ENCODE results near the gene SIPA1L2. TPM values are rescaled to one million over a fixed set of nuclear protein-coding genes. Genes with fewer than 3 reads are reported as not detected.

The SIPA1L2 gene
- total RNA-seq, 1 experiment from 2014 or later: not detected

DNA sequence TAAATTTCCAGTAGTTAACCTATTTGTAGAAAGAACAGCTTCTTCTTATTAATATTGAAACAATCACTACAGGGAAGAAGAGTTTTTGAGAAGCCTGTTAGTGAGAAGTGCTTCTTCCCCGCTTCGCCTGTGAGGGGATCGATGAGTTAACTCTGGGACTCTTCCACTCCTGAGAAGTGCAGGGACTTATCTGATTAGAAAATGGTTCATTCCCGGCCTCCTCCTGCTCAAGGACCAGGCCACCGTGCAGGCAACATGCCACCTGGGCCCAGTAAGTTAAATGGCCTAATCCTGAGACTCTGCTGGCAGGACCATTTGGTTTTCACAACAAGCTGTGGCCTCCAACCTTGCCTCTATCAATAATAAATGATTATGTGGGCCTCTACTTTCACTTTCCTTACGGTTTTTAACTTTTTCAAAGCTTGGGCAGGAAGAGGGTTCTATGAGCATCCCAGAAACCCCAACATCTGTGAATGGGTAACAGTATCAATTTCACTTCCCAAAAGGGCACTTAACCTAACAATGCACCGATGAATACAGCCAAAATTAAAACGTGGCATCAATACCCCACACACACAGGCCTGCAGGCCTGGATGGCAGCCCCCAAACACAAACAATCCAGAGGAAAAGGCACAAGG, 33.1 kb downstream of the SIPA1L2 start:
- in situ Hi-C loops (cut with HindIII; ENCODE audit: low sequenced_read_pairs): no loop called here
- no peak for DNase-seq (ENCODE audit: low spot score)

DNA sequence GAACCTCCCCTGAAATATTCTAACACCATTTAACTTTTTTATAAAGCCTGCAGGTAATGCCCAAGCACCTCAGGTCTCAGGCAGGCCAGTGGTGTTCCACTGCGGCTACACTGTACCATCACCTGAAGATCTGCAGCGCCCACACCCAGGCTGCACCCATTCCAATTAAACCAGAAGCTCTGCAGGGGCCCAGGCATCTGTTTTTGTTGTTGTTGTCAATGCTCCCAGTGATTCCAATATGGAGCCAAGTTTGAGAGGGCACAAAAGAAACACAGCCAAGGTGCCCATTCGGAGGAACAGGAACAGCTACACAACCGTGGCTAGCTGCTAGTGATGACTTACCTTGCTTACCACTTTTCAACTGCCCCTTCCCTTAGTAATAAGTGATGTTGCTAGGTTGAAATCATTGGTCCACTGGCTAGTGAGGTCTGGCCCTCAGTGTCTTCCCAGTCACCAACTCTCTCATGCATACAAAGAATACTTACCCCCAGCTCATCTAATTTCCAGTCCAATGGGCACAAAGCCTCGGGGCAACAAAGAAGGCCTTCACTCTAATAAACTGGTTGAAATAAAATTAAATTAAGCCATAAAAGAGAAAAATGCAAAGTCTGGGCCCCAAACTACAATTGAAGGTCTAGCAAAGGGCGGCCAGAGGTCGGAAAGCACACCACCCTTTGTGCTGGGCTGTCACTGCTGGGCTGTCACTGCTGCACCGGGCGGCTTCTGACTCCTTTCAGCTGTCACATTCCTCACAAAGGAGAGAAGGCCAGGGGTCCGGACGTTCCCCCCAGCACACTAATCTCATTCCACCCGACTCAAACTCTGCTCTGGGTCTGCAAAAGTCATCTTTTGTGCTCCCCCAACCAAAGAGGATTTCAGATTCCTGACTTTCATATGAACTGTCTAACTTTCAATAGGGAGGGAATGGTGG, 34.9 kb downstream of the SIPA1L2 start:
- in situ Hi-C loops (cut with HindIII; ENCODE audit: low sequenced_read_pairs): no loop called here
- no peak for DNase-seq (ENCODE audit: low spot score)

DNA sequence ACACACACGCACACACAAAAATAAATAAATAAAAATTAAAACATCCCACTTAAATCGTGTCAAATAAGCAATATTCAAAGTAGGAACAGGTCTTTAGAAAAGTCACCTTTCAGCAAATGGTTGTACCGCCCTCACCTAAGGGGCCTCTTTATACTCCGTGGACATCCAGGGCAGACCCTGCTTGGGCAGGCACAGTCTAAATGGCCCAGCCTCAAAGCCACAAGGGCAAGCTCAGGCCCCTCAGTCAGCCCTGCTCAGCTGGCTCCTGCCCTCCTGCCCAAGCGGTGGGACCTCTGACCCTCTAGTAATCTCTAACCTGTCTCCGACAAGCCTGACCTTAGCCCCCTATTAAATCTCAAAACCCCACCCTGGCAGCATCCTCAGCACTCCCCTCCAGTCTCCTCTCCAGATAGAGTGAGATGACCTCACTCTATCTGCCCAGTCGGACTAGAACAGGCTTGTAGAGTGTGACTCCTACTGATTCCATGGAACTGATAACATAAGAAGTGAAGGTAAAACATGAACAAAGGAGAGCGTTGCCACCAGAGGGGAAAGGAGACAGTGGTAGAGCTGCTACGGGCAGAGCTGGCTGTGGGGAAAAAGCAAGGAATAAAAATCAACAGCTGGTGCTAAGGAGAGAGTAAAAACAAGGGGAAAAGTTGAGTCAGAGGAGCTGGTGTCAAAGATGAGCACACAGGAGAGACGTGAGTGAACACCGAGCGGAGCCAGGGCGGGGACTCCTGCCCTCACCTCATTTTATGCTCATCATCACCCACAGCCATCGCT, 36.0 kb downstream of the SIPA1L2 start:
- in situ Hi-C loops (cut with HindIII; ENCODE audit: low sequenced_read_pairs): no loop called here
- no peak for DNase-seq (ENCODE audit: low spot score)

DNA sequence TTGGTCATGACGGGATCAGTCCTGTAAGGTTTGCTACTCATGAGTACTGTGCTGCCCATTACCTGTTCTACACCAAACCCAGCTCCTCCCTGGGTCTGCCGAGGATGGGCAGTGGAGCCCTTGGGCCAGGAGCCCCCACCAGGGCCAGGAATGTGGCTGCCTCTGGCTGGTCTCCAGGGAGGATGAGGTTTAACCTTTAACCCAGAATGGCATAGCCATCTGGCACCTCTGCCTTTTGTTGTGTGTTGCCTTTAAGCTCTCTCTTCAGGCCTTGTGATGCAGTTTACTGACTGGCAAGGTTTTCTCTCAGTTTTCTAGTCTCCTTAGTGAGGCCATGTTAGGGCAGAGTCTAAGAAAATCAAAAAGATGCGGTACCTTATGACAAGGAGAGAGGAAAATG, 38.6 kb downstream of the SIPA1L2 start:
- in situ Hi-C loops (cut with HindIII; ENCODE audit: low sequenced_read_pairs): no loop called here
- no peak for DNase-seq (ENCODE audit: low spot score)

DNA sequence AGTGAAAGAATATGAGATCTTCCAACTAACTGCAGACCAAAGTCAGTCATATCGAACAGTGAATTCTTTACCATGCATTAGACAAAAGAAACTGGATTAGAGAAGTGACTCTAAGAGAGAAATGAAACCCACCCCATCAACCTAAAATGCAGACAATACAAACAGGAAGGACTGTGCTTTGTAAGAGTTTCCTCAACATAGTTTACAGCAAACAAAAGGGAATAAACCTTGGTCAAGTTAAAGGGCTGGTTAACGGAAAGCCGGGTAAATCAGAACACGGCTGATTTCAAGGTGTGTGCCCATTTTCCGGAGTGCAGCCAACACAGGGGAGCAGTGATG, 39.2 kb downstream of the SIPA1L2 start:
- DNase-seq (ENCODE audit: low spot score): no peak
- in situ Hi-C loops (cut with HindIII; ENCODE audit: low sequenced_read_pairs): no loop called here

DNA sequence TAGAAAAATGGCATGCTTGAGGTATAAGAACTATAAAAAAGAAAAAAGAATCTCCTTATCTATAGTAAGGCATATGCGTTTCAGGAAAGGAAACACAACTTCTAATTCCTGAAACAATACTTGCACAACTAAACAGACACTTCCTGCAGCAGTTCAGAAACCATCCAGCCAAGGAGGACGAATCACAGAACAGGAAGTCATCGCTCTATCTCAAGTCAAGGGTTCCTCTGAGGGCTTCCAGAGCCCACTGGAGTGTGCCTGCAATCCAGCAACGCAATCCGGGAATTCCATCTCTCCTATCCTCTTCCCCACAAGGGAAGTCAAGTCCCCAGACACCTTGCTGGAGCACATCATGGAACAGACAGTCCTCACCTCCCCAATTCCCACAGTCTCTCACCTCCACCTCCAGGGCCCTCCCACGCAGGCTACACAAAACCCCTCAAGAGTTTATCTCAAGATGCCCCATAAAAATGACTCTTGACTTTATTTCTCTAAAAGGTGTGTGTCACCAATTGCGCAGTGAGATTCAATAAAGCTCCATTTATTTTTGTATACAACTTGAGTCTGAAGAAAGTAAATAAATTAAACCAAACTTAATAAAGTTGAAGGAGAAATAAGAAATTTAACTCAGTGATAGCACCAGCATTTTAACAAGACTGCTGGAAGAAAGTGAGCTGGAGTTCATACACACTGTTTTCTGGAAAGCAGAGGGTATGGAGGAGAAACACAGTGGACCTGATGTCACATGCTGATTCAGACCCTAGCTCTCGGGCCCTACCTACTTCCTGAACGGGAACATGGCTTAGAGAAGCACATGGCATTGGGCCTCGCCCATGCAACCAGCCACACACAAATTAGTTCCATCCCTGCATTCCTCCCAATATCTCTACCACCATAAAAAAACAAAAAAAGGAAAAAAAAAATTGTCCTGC, 39.9 kb downstream of the SIPA1L2 start:
- DNase-seq (ENCODE audit: low spot score): no peak
- in situ Hi-C loops (cut with HindIII; ENCODE audit: low sequenced_read_pairs): no loop called here

DNA sequence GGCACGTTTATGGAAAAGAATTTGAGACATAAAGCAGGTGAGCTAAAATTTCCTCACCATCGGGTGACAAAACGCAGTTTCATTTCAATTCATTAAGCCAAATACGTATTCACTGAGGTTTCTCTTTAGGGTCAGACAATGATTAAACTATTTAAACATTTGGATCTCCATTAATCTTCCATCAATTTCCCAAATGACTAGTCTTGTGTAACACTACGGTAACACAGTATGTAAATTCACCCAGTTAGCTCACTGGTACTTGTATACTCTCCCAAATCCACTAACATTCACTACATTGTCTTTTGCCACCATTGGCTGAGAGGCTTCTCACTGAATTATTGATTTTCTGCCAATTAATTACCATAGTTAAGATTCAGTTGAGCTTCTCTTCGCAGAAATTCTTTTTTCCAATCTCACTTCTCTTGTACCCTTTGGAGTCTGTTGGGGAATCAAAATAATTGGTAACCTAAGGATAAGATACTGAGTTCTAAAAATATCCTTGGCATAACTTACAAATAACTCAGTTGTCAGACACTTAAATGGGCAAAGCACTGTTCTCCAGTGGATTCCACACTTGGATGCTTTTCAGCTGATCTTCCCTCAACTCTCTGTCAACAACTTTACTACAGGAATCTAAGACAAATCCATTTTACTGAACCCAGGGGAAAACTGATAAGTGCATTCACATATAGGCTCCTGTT, 40.7 kb downstream of the SIPA1L2 start:
- in situ Hi-C loops (cut with HindIII; ENCODE audit: low sequenced_read_pairs): no loop called here
- no peak for DNase-seq (ENCODE audit: low spot score)

DNA sequence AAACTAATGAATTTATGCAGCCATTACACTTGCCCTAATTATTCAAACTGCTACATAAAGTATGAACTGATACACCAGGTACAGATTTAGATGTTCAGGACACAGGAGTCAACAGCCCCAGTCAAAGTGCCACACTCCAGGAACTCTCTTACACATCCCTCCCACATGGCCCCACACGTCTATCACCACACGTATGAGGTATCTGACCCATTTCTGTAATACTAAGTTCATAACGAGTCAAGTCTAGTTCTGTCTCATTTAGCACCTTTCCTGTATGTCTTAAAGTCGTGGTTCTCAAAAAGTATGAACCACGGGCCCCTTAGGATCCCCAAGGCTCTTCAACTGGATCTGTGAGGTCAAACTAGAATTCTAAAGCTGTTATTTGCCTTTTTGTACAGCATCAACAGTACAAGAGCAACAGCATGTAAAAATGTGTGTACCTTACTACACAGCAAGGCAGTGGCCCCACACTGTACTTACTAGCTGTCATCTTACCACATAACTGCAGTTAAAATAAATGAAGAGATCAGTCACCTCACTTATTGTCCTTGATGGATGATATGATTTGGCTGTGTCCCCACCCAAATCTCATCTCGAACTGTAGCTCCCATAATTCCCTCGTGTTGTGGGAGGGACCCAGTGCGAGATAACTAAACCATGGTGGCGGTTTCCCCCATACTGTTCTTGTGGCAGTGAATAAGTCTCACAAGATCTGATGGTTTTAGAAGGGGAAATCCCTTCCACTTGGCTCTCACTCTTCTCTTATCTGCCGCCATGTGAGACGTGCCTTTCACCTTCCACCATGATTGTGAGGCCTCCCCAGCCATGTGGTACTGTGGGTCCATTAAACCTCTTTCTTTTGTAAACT, 42.6 kb downstream of the SIPA1L2 start:
- in situ Hi-C loops (cut with HindIII; ENCODE audit: low sequenced_read_pairs): no loop called here
- no peak for DNase-seq (ENCODE audit: low spot score)

GRCh38 chr1:232586679-232587078, 43.3 kb downstream of the SIPA1L2 start:
- in situ Hi-C loops (cut with HindIII; ENCODE audit: low sequenced_read_pairs): no loop called here
- peak; percentile 19 for DNase-seq (ENCODE audit: low spot score)

- in situ Hi-C loops (cut with HindIII; ENCODE audit: low sequenced_read_pairs): no loop called here
Observed at GRCh38 chr1:232585486-232585885, 44.4 kb downstream of the SIPA1L2 start.

DNA sequence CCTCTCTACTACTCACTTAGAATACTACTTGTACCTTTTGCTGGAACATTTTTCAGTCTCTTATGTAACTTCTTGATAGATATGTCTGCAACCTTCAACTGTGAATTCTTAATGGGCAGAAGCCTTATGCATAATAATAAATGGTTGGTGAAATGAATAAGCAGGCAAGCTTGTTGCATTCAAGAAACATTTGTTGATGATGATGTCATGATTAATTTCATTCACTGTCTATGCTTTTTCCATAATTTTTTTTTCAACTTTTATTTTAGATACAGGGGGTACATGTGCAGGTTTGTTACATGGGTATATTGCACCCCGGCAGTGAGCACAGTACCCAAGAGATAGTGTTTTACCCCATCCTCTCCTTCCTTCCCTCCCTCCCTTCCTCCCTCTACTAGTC, 48.0 kb downstream of the SIPA1L2 start:
- DNase-seq (ENCODE audit: low spot score): no peak
- in situ Hi-C loops (cut with HindIII; ENCODE audit: low sequenced_read_pairs): no loop called here

More at GRCh38 chr1:232585486-232585885, 44.4 kb downstream of the SIPA1L2 start:
- no peak for DNase-seq (ENCODE audit: low spot score)

Other genes starting within 250 kb of the SIPA1L2 start
- gene MAP10, start 175.3 kb upstream of the SIPA1L2 start, total RNA-seq (2014; rRNA removed; shearing (Covaris generic)): not detected in 2 replicates

All from G401 (cell line).